ENCODE measurements around the gene ZNF75A.

ZNF75A gene

GRCh38 chr16:3295783-3296182 is 9.5 kb upstream of the ZNF75A start:
- Histone ChIP-seq H3K36me3 (replicated peaks) (peaks cover 34% of the 10 kb centered on the region), H3K4me3 (ENCODE audit: low read depth, low read length) (no peak overlapping the region), H3K27ac (no peak overlapping the region), H3K27me3 (replicated peaks) (no peaks in the 10 kb centered on the region)
- no peak for DNase-seq
- in situ Hi-C loops (cut with HindIII; ENCODE audit: low pct_ligation_motif_present, low sequenced_read_pairs) = no loop called here
- no peak for TF ChIP-seq CTCF (IDR thresholded peaks at IDR 0.05; ENCODE audit: low read depth, low read length, missing control alignments)

- no peak overlapping the region for H3K27ac ChIP-seq
- no peaks in the 10 kb centered on the region for H3K27me3 ChIP-seq (replicated peaks)
- in situ Hi-C loops (cut with HindIII; ENCODE audit: low pct_ligation_motif_present, low sequenced_read_pairs) = no loop called here
- H3K36me3 ChIP-seq (replicated peaks) = peaks cover 18% of the 10 kb centered on the region
- TF ChIP-seq CTCF (IDR thresholded peaks at IDR 0.05; ENCODE audit: low read depth, low read length, missing control alignments) = no peak
- H3K4me3 ChIP-seq (ENCODE audit: low read depth, low read length) = peak overlapping the region; percentile 66
- DNase-seq = no peak
Observed at GRCh38 chr16:3304370-3304769, 927 bp upstream of the ZNF75A start.

GRCh38 chr16:3306078-3306477 is 781 bp downstream of the ZNF75A start:
- peaks cover 9% of the 10 kb centered on the region for H3K36me3 ChIP-seq (replicated peaks)
- TF ChIP-seq CTCF (IDR thresholded peaks at IDR 0.05; ENCODE audit: low read depth, low read length, missing control alignments) = no peak
- in situ Hi-C loops (cut with HindIII; ENCODE audit: low pct_ligation_motif_present, low sequenced_read_pairs) = no loop called here
- peak overlapping the region; percentile 66 for H3K4me3 ChIP-seq (ENCODE audit: low read depth, low read length)
- no peaks in the 10 kb centered on the region for H3K27me3 ChIP-seq (replicated peaks)
- no peak for DNase-seq
- H3K27ac ChIP-seq = no peak overlapping the region

GRCh38 chr16:3311496-3311895 is 6.2 kb downstream of the ZNF75A start:
- no peak for TF ChIP-seq CTCF (IDR thresholded peaks at IDR 0.05; ENCODE audit: low read depth, low read length, missing control alignments)
- Histone ChIP-seq H3K4me3 (ENCODE audit: low read depth, low read length) (no peak overlapping the region), H3K27me3 (replicated peaks) (no peaks in the 10 kb centered on the region), H3K36me3 (replicated peaks) (peaks cover 27% of the 10 kb centered on the region), H3K27ac (no peak overlapping the region)
- DNase-seq = no peak
- in situ Hi-C loops (cut with HindIII; ENCODE audit: low pct_ligation_motif_present, low sequenced_read_pairs) = no loop called here

GRCh38 chr16:3317315-3317999 is 12.2 kb downstream of the ZNF75A start:
- H3K27me3 ChIP-seq (replicated peaks) = no peaks in the 10 kb centered on the region
- no peak for DNase-seq
- H3K36me3 ChIP-seq (replicated peaks) = peaks cover 42% of the 10 kb centered on the region
- in situ Hi-C loops (cut with HindIII; ENCODE audit: low pct_ligation_motif_present, low sequenced_read_pairs) = no loop called here
- H3K4me3 ChIP-seq (ENCODE audit: low read depth, low read length) = no peak overlapping the region
- no peak for TF ChIP-seq CTCF (IDR thresholded peaks at IDR 0.05; ENCODE audit: low read depth, low read length, missing control alignments)
- no peak overlapping the region for H3K27ac ChIP-seq

- in situ Hi-C loops (cut with HindIII; ENCODE audit: low pct_ligation_motif_present, low sequenced_read_pairs) = no loop called here
- H3K27me3 ChIP-seq (replicated peaks) = no peaks in the 10 kb centered on the region
- H3K27ac ChIP-seq = no peak overlapping the region
- no peak overlapping the region for H3K4me3 ChIP-seq (ENCODE audit: low read depth, low read length)
- no peak for DNase-seq
- H3K36me3 ChIP-seq (replicated peaks) = peaks cover 19% of the 10 kb centered on the region
- no peak for TF ChIP-seq CTCF (IDR thresholded peaks at IDR 0.05; ENCODE audit: low read depth, low read length, missing control alignments)
Observed at GRCh38 chr16:3321816-3322215, 16.5 kb downstream of the ZNF75A start.

Measured in brain microvascular endothelial cell (primary cell).